ENCODE measurements around the gene C12orf75.
"Not testable (repeated sequence)": the region's sequence is repeated elsewhere in the genome, so short reads cannot be mapped to it uniquely, and the experiment has no call there.

Gene C12orf75

GRCh38 chr12:105310476-105311085 lies 19.9 kb upstream of the C12orf75 start:
- not testable (repeated sequence) for DNase-seq (ENCODE audit: low spot score)

- DNase-seq (ENCODE audit: low spot score), result not testable (repeated sequence)
Observed at GRCh38 chr12:105311936-105312335, 18.6 kb upstream of the C12orf75 start.

- not testable (repeated sequence) for DNase-seq (ENCODE audit: low spot score)
Observed at GRCh38 chr12:105313755-105314154, 16.7 kb upstream of the C12orf75 start.

GRCh38 chr12:105315130-105315529 lies 15.4 kb upstream of the C12orf75 start:
- no peak for DNase-seq (ENCODE audit: low spot score)

- DNase-seq (ENCODE audit: low spot score), result no peak
Observed at GRCh38 chr12:105315726-105316125, 14.8 kb upstream of the C12orf75 start.

- no peak for DNase-seq (ENCODE audit: low spot score)
Observed at GRCh38 chr12:105316931-105317852, 13.3 kb upstream of the C12orf75 start.

- DNase-seq (ENCODE audit: low spot score), result peak; percentile 27
Observed at GRCh38 chr12:105317942-105318621, 12.4 kb upstream of the C12orf75 start.

- no peak for DNase-seq (ENCODE audit: low spot score)
Observed at GRCh38 chr12:105318651-105319483, 11.6 kb upstream of the C12orf75 start.

- DNase-seq (ENCODE audit: low spot score), result no peak
Observed at GRCh38 chr12:105319691-105320209, 10.7 kb upstream of the C12orf75 start.

- DNase-seq (ENCODE audit: low spot score), result no peak
Observed at GRCh38 chr12:105321125-105321524, 9.4 kb upstream of the C12orf75 start.

- DNase-seq (ENCODE audit: low spot score), result no peak
Observed at GRCh38 chr12:105322070-105322469, 8.4 kb upstream of the C12orf75 start.

- no peak for DNase-seq (ENCODE audit: low spot score)
Observed at GRCh38 chr12:105324704-105325103, 5.8 kb upstream of the C12orf75 start.

GRCh38 chr12:105325117-105325516 lies 5.4 kb upstream of the C12orf75 start:
- no peak for DNase-seq (ENCODE audit: low spot score)

GRCh38 chr12:105329926-105330282 lies 587 bp upstream of the C12orf75 start:
- DNase-seq (ENCODE audit: low spot score), result no peak

- DNase-seq (ENCODE audit: low spot score), result peak; percentile 15
Observed at GRCh38 chr12:105330931-105331804, 677 bp downstream of the C12orf75 start.

GRCh38 chr12:105331805-105332251 lies 1.3 kb downstream of the C12orf75 start:
- DNase-seq (ENCODE audit: low spot score), result peak; percentile 16

GRCh38 chr12:105332286-105332685 lies 1.8 kb downstream of the C12orf75 start:
- DNase-seq (ENCODE audit: low spot score), result not testable (repeated sequence)

GRCh38 chr12:105332925-105333324 lies 2.4 kb downstream of the C12orf75 start:
- no peak for DNase-seq (ENCODE audit: low spot score)

- no peak for DNase-seq (ENCODE audit: low spot score)
Observed at GRCh38 chr12:105334001-105334400, 3.5 kb downstream of the C12orf75 start.

GRCh38 chr12:105334582-105334981 lies 4.1 kb downstream of the C12orf75 start:
- no peak for DNase-seq (ENCODE audit: low spot score)

- no peak for DNase-seq (ENCODE audit: low spot score)
Observed at GRCh38 chr12:105335856-105336255, 5.4 kb downstream of the C12orf75 start.
